ENCODE measurements around the gene SLC6A5. TPM values are rescaled to one million over a fixed set of nuclear protein-coding genes. Genes with fewer than 3 reads are reported as not detected.

SLC6A5 gene
- total and polyA plus RNA-seq, 10 of the 15 experiments (the other 5 are each of a cell fraction or from before 2014, with no cell fraction given), result 0.01 TPM; not detected in 9

GRCh38 chr11:20610825-20611224 lies 11.4 kb downstream of the SLC6A5 start:
- Histone ChIP-seq H2AFZ (ENCODE audit: control insufficient read depth, low read depth, low read length) (no peak overlapping the region), H3K9ac (ENCODE audit: control insufficient read depth, insufficient read depth, low read length) (no peak overlapping the region), H3K36me3 (ENCODE audit: control insufficient read depth in 2 of 2, insufficient read depth in 2 of 2, low read length in 1 of 2) (no peaks in the 10 kb centered on the region), H3K27me3 (replicated peaks in 1 of 2; ENCODE audit: control insufficient read depth in 2 of 2, insufficient read depth in 2 of 2, low read length in 1 of 2) (peaks cover 1 to 8% of the 10 kb centered on the region in 2 experiments), H3K4me2 (ENCODE audit: control insufficient read depth, insufficient read depth) (no peak overlapping the region), H3K79me2 (ENCODE audit: control insufficient read depth, insufficient read depth, low read length) (no peaks in the 10 kb centered on the region), H3K4me3 (no peak overlapping the region), H3K27ac (ENCODE audit: control insufficient read depth, insufficient read depth) (no peak overlapping the region), H4K20me1 (ENCODE audit: control insufficient read depth, insufficient read depth) (no peaks in the 10 kb centered on the region), H3K4me1 (ENCODE audit: control insufficient read depth, insufficient read depth, low read length) (peaks cover 4% of the 10 kb centered on the region; the same call in 1 of the 2 replicates), H3K9me3 (replicated peaks; ENCODE audit: control insufficient read depth, insufficient read depth, low read length) (no peaks in the 10 kb centered on the region)
- FAIRE-seq (no peak), ATAC-seq (no peak), DNase-seq (ENCODE audit: low read depth, low spot score) (no peak)
- ChIA-PET SMC1A (ENCODE audit: uncharacterized antibody, unreplicated experiment) (interaction anchor here (0.9 to 4.0 kb wide), 2 partner anchors 213 to 483 kb away, joined by 4 to 24 read pairs; no protein-coding TSS in a partner anchor), POLR2A (no interaction called here), CTCF (interaction anchor here (1.0 to 5.4 kb wide), 8 partner anchors 10 to 483 kb away, joined by 3 to 73 read pairs (median 9); no protein-coding TSS in a partner anchor), RAD21 (ENCODE audit: unreplicated experiment) (interaction anchor here (2.4 kb wide), 1 partner anchor 483 kb away, joined by 12 read pairs; no protein-coding TSS in a partner anchor)
- 33% methylated on average over 3 of the region's 3 CpGs for WGBS (ENCODE audit: insufficient coverage, insufficient replicate concordance, low lambda C conversion rate, missing lambda C conversion rate)
- BruUV-seq (replicated peaks), result no TSS peak
- no peak for TF ChIP-seq ZBTB11 (CRISPR knock-in tag; IDR thresholded peaks at IDR 0.05)
- TF ChIP-seq USF2 (IDR thresholded peaks at IDR 0.05; ENCODE audit: borderline replicate concordance, low read depth, low read length), result no peak
- no peak for TF ChIP-seq SIN3A (IDR thresholded peaks at IDR 0.05; ENCODE audit: low read depth, low read length)
- no peak for TF ChIP-seq TBL1XR1 (IDR thresholded peaks at IDR 0.05; ENCODE audit: low read depth, low read length)
- TF ChIP-seq SRF (IDR thresholded peaks at IDR 0.05; ENCODE audit: low read depth in 2 of 2, low read length in 2 of 2), result no peak
- no peak for TF ChIP-seq RCOR1 (conservative IDR thresholded peaks at IDR 0.05; ENCODE audit: low read depth, low read length)
- no peak for TF ChIP-seq ZNF622 (IDR thresholded peaks at IDR 0.05)
- no peak for TF ChIP-seq HCFC1 (IDR thresholded peaks at IDR 0.05; ENCODE audit: low read length)
- TF ChIP-seq POLR2AphosphoS2 (IDR thresholded peaks at IDR 0.05; ENCODE audit: low read depth, low read length), result no peak
- TF ChIP-seq ETV6 (conservative IDR thresholded peaks at IDR 0.05 in 1 of 2, IDR thresholded peaks at IDR 0.05 in 1 of 2; ENCODE audit: borderline replicate concordance in 1 of 2, low read depth in 1 of 2), result no peak
- no peak for TF ChIP-seq IKZF2 (IDR thresholded peaks at IDR 0.05)
- intact Hi-C loops (cut with micrococcal nuclease; ENCODE audit: unreplicated experiment), result loop anchor here (1.0 to 2.0 kb wide), 3 partner anchors 214 to 483 kb away; partner anchors contain the start of gene PRMT3
- in situ Hi-C loops (cut with MboI), result loop anchor here (5.0 kb wide), 1 partner anchor 484 kb away; no protein-coding TSS in a partner anchor

Measured in GM12878 (cell line).